Measurements from ENCODE around the gene HOGA1.

Gene HOGA1

DNA sequence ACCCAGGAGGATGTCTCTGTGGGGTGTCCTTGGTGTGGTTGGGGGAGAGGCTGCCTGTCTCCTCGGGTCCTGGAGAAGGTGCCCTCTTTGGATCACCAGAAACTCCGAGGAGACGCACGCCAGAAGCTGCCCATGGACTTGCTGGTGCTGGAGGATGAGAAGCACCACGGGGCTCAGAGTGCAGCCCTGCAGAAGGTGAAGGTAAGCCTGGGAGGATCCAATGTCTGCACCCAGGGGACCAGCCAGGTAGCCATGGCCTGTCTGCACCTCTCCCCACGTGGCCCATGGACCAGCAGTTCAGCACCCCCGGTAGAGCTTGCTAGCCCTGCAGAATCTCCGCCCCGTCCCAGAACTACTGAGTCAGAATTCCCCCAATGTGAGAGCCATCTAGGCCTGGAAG is 6.5 kb upstream of the HOGA1 start:
- TF ChIP-seq EZH2phosphoT487 (IDR thresholded peaks at IDR 0.05; ENCODE audit: low read depth), result no peak
- TF ChIP-seq, protein P1, sequence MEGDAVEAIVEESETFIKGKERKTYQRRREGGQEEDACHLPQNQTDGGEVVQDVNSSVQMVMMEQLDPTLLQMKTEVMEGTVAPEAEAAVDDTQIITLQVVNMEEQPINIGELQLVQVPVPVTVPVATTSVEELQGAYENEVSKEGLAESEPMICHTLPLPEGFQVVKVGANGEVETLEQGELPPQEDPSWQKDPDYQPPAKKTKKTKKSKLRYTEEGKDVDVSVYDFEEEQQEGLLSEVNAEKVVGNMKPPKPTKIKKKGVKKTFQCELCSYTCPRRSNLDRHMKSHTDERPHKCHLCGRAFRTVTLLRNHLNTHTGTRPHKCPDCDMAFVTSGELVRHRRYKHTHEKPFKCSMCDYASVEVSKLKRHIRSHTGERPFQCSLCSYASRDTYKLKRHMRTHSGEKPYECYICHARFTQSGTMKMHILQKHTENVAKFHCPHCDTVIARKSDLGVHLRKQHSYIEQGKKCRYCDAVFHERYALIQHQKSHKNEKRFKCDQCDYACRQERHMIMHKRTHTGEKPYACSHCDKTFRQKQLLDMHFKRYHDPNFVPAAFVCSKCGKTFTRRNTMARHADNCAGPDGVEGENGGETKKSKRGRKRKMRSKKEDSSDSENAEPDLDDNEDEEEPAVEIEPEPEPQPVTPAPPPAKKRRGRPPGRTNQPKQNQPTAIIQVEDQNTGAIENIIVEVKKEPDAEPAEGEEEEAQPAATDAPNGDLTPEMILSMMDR (IDR thresholded peaks at IDR 0.05; ENCODE audit: low read depth, low read length), result no peak
- no peaks in the 10 kb centered on the region for H3K27me3 ChIP-seq (ENCODE audit: low read depth, low read length)
- H3K36me3 ChIP-seq (replicated peaks; ENCODE audit: low read depth, low read length), result no peaks in the 10 kb centered on the region
- H2AFZ ChIP-seq (ENCODE audit: low read depth, low read length), result no peak overlapping the region
- H3K4me3 ChIP-seq (ENCODE audit: low read length), result no peak overlapping the region
- no peaks in the 10 kb centered on the region for H3K4me1 ChIP-seq (ENCODE audit: low read length)
- H4K20me1 ChIP-seq (ENCODE audit: insufficient read depth, low read length), result no peaks in the 10 kb centered on the region
- H3K4me2 ChIP-seq (ENCODE audit: low read length), result no peak overlapping the region
- H3K27ac ChIP-seq (ENCODE audit: low read length), result no peak overlapping the region
- H3K79me2 ChIP-seq (ENCODE audit: low read length), result no peaks in the 10 kb centered on the region
- no peak overlapping the region for H3K9ac ChIP-seq (ENCODE audit: low read length)
- no peaks in the 10 kb centered on the region for H3K9me3 ChIP-seq (ENCODE audit: insufficient read depth, low read length)

DNA sequence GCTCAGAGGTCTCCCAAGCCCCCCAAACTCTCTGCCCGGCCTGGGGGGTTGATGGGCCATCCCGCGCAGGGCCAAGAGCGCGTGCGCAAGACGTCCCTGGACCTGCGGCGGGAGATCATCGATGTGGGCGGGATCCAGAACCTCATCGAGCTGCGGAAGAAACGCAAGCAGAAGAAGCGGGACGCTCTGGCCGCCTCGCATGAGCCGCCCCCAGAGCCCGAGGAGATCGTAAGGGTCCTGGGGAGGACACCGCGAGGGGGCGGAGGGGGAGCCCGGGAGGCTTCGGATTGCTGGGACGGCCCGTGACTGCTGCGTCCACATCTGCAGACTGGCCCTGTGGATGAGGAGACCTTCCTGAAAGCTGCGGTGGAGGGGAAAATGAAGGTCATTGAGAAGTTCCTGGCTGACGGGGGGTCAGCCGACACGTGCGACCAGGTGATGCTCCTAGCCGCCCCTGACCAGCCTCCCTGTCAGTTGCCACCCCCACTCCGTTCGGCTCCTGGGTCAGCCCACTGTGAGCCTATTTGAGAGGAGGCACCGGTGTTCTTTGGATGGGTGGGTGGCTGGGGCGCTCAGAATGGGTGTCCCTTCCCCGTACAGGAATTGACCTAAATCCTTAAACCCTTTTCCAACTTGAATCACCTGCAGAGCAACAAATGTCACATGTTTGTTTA is 5.9 kb upstream of the HOGA1 start:
- Histone ChIP-seq H3K79me2 (ENCODE audit: low read length) (no peaks in the 10 kb centered on the region), H3K9ac (ENCODE audit: low read length) (no peak overlapping the region), H3K4me3 (ENCODE audit: low read length) (no peak overlapping the region), H3K9me3 (ENCODE audit: insufficient read depth, low read length) (no peaks in the 10 kb centered on the region), H4K20me1 (ENCODE audit: insufficient read depth, low read length) (no peaks in the 10 kb centered on the region), H3K4me2 (ENCODE audit: low read length) (no peak overlapping the region), H2AFZ (ENCODE audit: low read depth, low read length) (no peak overlapping the region), H3K27ac (ENCODE audit: low read length) (no peak overlapping the region), H3K4me1 (ENCODE audit: low read length) (no peaks in the 10 kb centered on the region), H3K36me3 (replicated peaks; ENCODE audit: low read depth, low read length) (no peaks in the 10 kb centered on the region), H3K27me3 (ENCODE audit: low read depth, low read length) (no peaks in the 10 kb centered on the region)
- TF ChIP-seq EZH2phosphoT487 (IDR thresholded peaks at IDR 0.05; ENCODE audit: low read depth), result no peak
- TF ChIP-seq, protein P1 (IDR thresholded peaks at IDR 0.05; ENCODE audit: low read depth, low read length), result no peak

DNA sequence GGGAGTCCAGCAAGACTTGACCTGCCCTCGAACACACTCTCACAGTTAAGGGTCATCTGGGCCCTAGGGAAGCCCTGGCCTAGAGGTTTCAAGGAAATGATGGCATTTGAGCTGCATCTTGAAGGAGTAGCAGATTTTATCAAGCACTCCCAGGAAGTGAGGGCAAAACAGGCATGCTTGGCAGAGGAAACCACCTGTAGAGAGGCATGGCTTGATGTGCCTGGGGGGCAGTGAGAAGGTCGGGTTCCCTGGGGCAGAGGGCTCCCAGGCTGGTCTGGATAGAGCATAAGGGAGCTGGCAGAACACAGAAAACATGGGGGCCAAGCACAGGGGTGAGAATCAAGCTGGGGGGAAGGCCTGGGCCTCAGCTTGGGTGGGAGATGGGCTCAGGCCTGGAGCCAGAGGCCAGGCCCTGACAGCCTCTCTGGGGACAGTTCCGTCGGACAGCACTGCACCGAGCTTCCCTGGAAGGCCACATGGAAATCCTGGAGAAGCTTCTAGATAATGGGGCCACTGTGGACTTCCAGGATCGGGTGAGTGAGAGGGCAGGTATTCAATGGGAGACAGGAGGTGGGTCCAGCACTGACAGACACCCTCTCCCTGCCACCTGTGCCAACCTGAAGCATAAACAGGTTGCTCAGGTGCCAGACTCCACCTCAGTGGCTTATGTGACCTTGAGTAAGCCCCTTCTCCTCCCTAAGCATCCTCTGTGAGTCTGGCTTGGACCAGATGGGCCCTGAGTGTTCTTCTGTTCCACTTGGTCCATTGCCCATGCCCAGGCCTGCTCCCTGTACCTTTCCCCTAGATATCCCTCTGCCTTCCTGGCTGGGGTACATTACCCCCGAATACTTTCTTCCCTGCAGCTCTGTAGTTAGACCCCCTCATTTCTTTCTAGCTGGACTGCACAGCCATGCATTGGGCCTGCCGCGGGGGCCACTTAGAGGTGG is 3.5 kb upstream of the HOGA1 start:
- Histone ChIP-seq H3K36me3 (replicated peaks; ENCODE audit: low read depth, low read length) (no peaks in the 10 kb centered on the region), H3K4me1 (ENCODE audit: low read length) (no peaks in the 10 kb centered on the region), H3K27ac (ENCODE audit: low read length) (no peak overlapping the region), H3K27me3 (ENCODE audit: low read depth, low read length) (no peaks in the 10 kb centered on the region), H3K9ac (ENCODE audit: low read length) (no peak overlapping the region), H3K4me2 (ENCODE audit: low read length) (no peak overlapping the region), H3K9me3 (ENCODE audit: insufficient read depth, low read length) (no peaks in the 10 kb centered on the region), H2AFZ (ENCODE audit: low read depth, low read length) (no peak overlapping the region), H4K20me1 (ENCODE audit: insufficient read depth, low read length) (no peaks in the 10 kb centered on the region), H3K79me2 (ENCODE audit: low read length) (no peaks in the 10 kb centered on the region), H3K4me3 (ENCODE audit: low read length) (no peak overlapping the region)
- TF ChIP-seq, protein P1 (IDR thresholded peaks at IDR 0.05; ENCODE audit: low read depth, low read length), result no peak
- no peak for TF ChIP-seq EZH2phosphoT487 (IDR thresholded peaks at IDR 0.05; ENCODE audit: low read depth)

DNA sequence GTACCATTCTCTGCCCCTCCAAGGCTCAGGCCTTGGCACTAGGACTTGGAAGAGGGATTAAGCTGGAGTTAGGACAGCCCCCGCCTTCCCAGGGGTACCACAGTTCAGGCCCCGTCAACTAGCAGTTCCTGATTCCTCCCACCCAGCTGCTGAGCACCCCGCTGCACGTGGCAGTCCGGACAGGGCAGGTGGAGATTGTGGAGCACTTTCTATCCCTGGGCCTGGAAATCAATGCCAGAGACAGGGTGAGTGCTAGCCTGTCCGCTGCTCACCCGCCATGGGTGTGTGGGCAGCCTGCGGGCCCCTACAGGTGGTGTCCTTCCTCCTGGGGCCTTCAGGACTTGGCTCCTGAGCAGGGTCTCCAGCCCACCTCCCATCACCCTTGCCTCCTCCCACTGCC is 2.0 kb upstream of the HOGA1 start:
- Histone ChIP-seq H3K4me3 (ENCODE audit: low read length) (no peak overlapping the region), H3K79me2 (ENCODE audit: low read length) (no peaks in the 10 kb centered on the region), H3K27me3 (ENCODE audit: low read depth, low read length) (no peaks in the 10 kb centered on the region), H3K4me2 (ENCODE audit: low read length) (no peak overlapping the region), H4K20me1 (ENCODE audit: insufficient read depth, low read length) (no peaks in the 10 kb centered on the region), H3K36me3 (replicated peaks; ENCODE audit: low read depth, low read length) (no peaks in the 10 kb centered on the region), H2AFZ (ENCODE audit: low read depth, low read length) (no peak overlapping the region), H3K9ac (ENCODE audit: low read length) (no peak overlapping the region), H3K4me1 (ENCODE audit: low read length) (no peaks in the 10 kb centered on the region), H3K9me3 (ENCODE audit: insufficient read depth, low read length) (no peaks in the 10 kb centered on the region), H3K27ac (ENCODE audit: low read length) (no peak overlapping the region)
- TF ChIP-seq, protein P1 (IDR thresholded peaks at IDR 0.05; ENCODE audit: low read depth, low read length), result no peak
- TF ChIP-seq EZH2phosphoT487 (IDR thresholded peaks at IDR 0.05; ENCODE audit: low read depth), result no peak
